ENCODE measurements around the gene ACVR1. TPM values are rescaled to one million over a fixed set of nuclear protein-coding genes. Genes with fewer than 3 reads are reported as not detected.
"Not testable (repeated sequence)": the region's sequence is repeated elsewhere in the genome, so short reads cannot be mapped to it uniquely, and the experiment has no call there.

The ACVR1 gene
- total and polyA plus RNA-seq, 2 donors (not counting 3 experiments of a cell fraction or from before 2014, with no cell fraction given) = 24.8 to 33.6 TPM

DNA sequence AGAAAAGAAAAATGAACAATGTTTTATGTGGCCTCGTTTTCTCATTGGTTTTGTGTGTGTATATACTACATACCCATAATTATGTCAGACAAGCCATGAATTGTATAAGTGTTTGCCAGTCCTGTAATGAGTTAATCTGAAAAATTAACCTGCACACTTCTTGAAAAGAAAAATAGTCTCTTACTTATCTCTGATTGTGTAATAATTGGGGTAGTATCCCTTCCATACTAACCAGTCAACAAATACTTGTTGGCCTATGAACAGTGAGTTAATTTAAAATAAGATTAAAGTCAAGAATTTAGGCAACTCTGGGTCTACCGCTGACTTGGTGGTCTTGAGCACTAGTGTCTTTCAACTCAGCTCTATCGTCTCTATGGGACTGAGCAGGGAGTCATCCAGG is 48.8 kb downstream of the ACVR1 start:
- CTCF ChIA-PET = no interaction called here
- no peak overlapping the region for H3K4me3 ChIP-seq (replicated peaks in 1 of 3; ENCODE audit: insufficient read depth in 1 of 3, low read depth in 1 of 3, low read length in 3 of 3)
- no peak overlapping the region for H3K27ac ChIP-seq (ENCODE audit: insufficient read depth, low read depth, low read length)
- no peaks in the 10 kb centered on the region for H3K36me3 ChIP-seq (ENCODE audit: control insufficient read depth in 2 of 2, extremely low read depth in 1 of 2, insufficient read depth in 2 of 2, low read length in 2 of 2)
- POLR2A ChIA-PET = no interaction called here
- no peak for TF ChIP-seq EZH2 (IDR thresholded peaks at IDR 0.05; ENCODE audit: borderline replicate concordance, low read depth, low read length, severe bottlenecking)
- no peak for TF ChIP-seq GATA2 (IDR thresholded peaks at IDR 0.05; ENCODE audit: insufficient read depth, insufficient read length, low read depth, low read length)
- no peak for TF ChIP-seq FOS (IDR thresholded peaks at IDR 0.05; ENCODE audit: borderline replicate concordance, insufficient read depth, low read length)
- no peak for TF ChIP-seq MYC (IDR thresholded peaks at IDR 0.05; ENCODE audit: low read depth, low read length)
- TF ChIP-seq POLR2AphosphoS5 (IDR thresholded peaks at IDR 0.05; ENCODE audit: insufficient read depth, low read depth, low read length) = no peak
- TF ChIP-seq, protein P1, sequence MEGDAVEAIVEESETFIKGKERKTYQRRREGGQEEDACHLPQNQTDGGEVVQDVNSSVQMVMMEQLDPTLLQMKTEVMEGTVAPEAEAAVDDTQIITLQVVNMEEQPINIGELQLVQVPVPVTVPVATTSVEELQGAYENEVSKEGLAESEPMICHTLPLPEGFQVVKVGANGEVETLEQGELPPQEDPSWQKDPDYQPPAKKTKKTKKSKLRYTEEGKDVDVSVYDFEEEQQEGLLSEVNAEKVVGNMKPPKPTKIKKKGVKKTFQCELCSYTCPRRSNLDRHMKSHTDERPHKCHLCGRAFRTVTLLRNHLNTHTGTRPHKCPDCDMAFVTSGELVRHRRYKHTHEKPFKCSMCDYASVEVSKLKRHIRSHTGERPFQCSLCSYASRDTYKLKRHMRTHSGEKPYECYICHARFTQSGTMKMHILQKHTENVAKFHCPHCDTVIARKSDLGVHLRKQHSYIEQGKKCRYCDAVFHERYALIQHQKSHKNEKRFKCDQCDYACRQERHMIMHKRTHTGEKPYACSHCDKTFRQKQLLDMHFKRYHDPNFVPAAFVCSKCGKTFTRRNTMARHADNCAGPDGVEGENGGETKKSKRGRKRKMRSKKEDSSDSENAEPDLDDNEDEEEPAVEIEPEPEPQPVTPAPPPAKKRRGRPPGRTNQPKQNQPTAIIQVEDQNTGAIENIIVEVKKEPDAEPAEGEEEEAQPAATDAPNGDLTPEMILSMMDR (IDR thresholded peaks at IDR 0.05; ENCODE audit: extremely low read depth in 1 of 2, insufficient read depth in 1 of 2, low read depth in 1 of 2, low read length in 2 of 2) = no peak
- TF ChIP-seq POLR2A (IDR thresholded peaks at IDR 0.05; ENCODE audit: low read depth, low read length) = no peak
- no peak for TF ChIP-seq JUN (IDR thresholded peaks at IDR 0.05; ENCODE audit: borderline replicate concordance, insufficient read depth, insufficient read length, low read depth)
- TF ChIP-seq, protein P2, sequence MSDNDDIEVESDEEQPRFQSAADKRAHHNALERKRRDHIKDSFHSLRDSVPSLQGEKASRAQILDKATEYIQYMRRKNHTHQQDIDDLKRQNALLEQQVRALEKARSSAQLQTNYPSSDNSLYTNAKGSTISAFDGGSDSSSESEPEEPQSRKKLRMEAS (IDR thresholded peaks at IDR 0.05; ENCODE audit: insufficient read depth, insufficient read length) = no peak
- no TSS peak for BruUV-seq (replicated peaks)
- H3K4me1 ChIP-seq (ENCODE audit: control insufficient read depth, extremely low read depth, insufficient read depth, low read length) = peaks cover 16% of the 10 kb centered on the region
- H4K20me1 ChIP-seq (replicated peaks; ENCODE audit: control insufficient read depth, extremely low read depth, insufficient read depth, low read length) = no peaks in the 10 kb centered on the region
- dilution Hi-C loops (cut with MboI; ENCODE audit: extremely low pct_ligation_motif_present, low sequenced_read_pairs) (no loop called here), intact Hi-C loops (cut with micrococcal nuclease) (no loop called here)
- no peaks in the 10 kb centered on the region for H3K9me3 ChIP-seq (replicated peaks; ENCODE audit: control insufficient read depth, insufficient read depth, low read length)
- no peaks in the 10 kb centered on the region for H3K9me1 ChIP-seq (replicated peaks; ENCODE audit: control insufficient read depth, extremely low read depth, insufficient read depth, low read length)
- no peak overlapping the region for H2AFZ ChIP-seq (ENCODE audit: low read depth, low read length)
- DNase-seq (ENCODE audit: low read depth, low spot score) (no peak), FAIRE-seq (no peak)
- H3K27me3 ChIP-seq (ENCODE audit: control insufficient read depth in 2 of 2, insufficient read depth in 2 of 2, low read length in 2 of 2) = no peaks in the 10 kb centered on the region
- H3K79me2 ChIP-seq (ENCODE audit: control insufficient read depth, insufficient read depth, low read length) = peaks cover 9% of the 10 kb centered on the region
- no peak overlapping the region for H3K4me2 ChIP-seq (ENCODE audit: insufficient read depth, low read length)
- no peak overlapping the region for H3K9ac ChIP-seq (replicated peaks; ENCODE audit: extremely low read depth, insufficient read depth, low read length)

DNA sequence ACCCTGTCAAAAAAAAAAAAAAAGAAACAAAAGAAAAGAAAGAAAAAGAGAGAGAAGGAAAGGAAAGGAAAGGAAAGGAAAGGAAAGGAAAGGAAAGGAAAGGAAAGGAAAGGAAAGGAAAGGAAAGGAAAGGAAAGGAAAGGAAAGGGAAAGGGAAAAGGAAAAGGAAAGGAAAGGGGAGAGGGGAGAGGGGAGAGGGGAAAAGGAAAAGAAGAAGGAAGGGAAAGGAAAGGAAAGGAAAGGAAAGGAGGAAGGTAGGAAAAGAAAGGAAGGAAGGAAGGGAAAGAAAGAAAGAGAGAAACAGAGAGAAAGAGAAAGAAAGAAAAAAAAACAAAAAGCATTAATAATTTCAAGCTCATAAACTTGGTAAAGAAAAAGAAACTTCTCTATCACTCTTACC is 49.5 kb downstream of the ACVR1 start:
- FAIRE-seq; H3K36me3 ChIP-seq (ENCODE audit: control insufficient read depth in 2 of 2, extremely low read depth in 1 of 2, insufficient read depth in 2 of 2, low read length in 2 of 2); dilution Hi-C loops (cut with MboI; ENCODE audit: extremely low pct_ligation_motif_present, low sequenced_read_pairs); POLR2A ChIA-PET; intact Hi-C loops (cut with micrococcal nuclease); H4K20me1 ChIP-seq (replicated peaks; ENCODE audit: control insufficient read depth, extremely low read depth, insufficient read depth, low read length); H3K9ac ChIP-seq (replicated peaks; ENCODE audit: extremely low read depth, insufficient read depth, low read length); H3K9me1 ChIP-seq (replicated peaks; ENCODE audit: control insufficient read depth, extremely low read depth, insufficient read depth, low read length); H3K4me3 ChIP-seq (replicated peaks in 1 of 3; ENCODE audit: insufficient read depth in 1 of 3, low read depth in 1 of 3, low read length in 3 of 3); DNase-seq (ENCODE audit: low read depth, low spot score); H3K27ac ChIP-seq (ENCODE audit: insufficient read depth, low read depth, low read length); H3K4me2 ChIP-seq (ENCODE audit: insufficient read depth, low read length); H3K27me3 ChIP-seq (ENCODE audit: control insufficient read depth in 2 of 2, insufficient read depth in 2 of 2, low read length in 2 of 2); H2AFZ ChIP-seq (ENCODE audit: low read depth, low read length); H3K9me3 ChIP-seq (replicated peaks; ENCODE audit: control insufficient read depth, insufficient read depth, low read length); BruUV-seq (replicated peaks); H3K79me2 ChIP-seq (ENCODE audit: control insufficient read depth, insufficient read depth, low read length): not testable (repeated sequence)
- peaks cover 13% of the 10 kb centered on the region for H3K4me1 ChIP-seq (ENCODE audit: control insufficient read depth, extremely low read depth, insufficient read depth, low read length)
- CTCF ChIA-PET = interaction anchor here (0.6 kb wide), 1 partner anchor 9 kb away, joined by 3 read pairs; no protein-coding TSS in a partner anchor

Data from endothelial cell of umbilical vein (primary cell).